ENCODE data around the gene TMEM60. TPM values are rescaled to one million over a fixed set of nuclear protein-coding genes. Genes with fewer than 3 reads are reported as not detected.
"Not testable (repeated sequence)": the region's sequence is repeated elsewhere in the genome, so short reads cannot be mapped to it uniquely, and the experiment has no call there.

The TMEM60 gene
- total RNA-seq, 1 donor from 2014 or later: 16.6 TPM

DNA sequence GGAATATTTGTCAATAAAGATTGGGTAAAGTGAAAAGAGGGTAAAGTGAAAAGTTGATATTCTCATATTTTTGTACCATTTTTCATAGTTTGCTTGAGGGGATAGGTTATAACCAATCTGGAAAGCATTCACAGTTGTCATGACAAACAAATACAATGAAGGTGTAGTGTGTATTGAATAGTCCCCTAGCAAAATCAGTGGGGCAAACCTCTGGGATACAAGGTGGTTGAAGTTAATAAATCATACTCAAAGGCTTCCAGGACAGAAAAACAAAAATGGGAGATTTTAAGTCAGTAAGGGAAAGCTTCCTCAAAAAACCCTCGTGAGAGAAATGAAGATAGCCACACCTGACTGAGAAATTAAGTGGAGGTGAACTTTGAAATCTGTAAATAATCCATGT, 39.7 kb upstream of the TMEM60 start:
- Mint-ChIP-seq H3K36me3 (ENCODE audit: low read depth) (no peaks in the 10 kb centered on the region), H3K4me1 (ENCODE audit: low read depth) (peaks cover 15% of the 10 kb centered on the region), H3K27me3 (ENCODE audit: low read depth) (no peaks in the 10 kb centered on the region), H3K4me3 (ENCODE audit: unreplicated experiment) (no peak overlapping the region), H3K9me3 (ENCODE audit: low read depth) (peaks cover 2% of the 10 kb centered on the region), H3K27ac (ENCODE audit: unreplicated experiment) (no peak overlapping the region)
- no peak for DNase-seq (ENCODE audit: low spot score)
- TF ChIP-seq, protein P1, sequence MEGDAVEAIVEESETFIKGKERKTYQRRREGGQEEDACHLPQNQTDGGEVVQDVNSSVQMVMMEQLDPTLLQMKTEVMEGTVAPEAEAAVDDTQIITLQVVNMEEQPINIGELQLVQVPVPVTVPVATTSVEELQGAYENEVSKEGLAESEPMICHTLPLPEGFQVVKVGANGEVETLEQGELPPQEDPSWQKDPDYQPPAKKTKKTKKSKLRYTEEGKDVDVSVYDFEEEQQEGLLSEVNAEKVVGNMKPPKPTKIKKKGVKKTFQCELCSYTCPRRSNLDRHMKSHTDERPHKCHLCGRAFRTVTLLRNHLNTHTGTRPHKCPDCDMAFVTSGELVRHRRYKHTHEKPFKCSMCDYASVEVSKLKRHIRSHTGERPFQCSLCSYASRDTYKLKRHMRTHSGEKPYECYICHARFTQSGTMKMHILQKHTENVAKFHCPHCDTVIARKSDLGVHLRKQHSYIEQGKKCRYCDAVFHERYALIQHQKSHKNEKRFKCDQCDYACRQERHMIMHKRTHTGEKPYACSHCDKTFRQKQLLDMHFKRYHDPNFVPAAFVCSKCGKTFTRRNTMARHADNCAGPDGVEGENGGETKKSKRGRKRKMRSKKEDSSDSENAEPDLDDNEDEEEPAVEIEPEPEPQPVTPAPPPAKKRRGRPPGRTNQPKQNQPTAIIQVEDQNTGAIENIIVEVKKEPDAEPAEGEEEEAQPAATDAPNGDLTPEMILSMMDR (IDR thresholded peaks at IDR 0.05): no peak

GRCh38 chr7:77837275-77837674, 39.0 kb upstream of the TMEM60 start:
- Mint-ChIP-seq H3K4me1 (ENCODE audit: low read depth) (peaks cover 17% of the 10 kb centered on the region), H3K27me3 (ENCODE audit: low read depth) (no peaks in the 10 kb centered on the region), H3K4me3 (ENCODE audit: unreplicated experiment) (no peak overlapping the region), H3K9me3 (ENCODE audit: low read depth) (peaks cover 2% of the 10 kb centered on the region), H3K36me3 (ENCODE audit: low read depth) (no peaks in the 10 kb centered on the region), H3K27ac (ENCODE audit: unreplicated experiment) (no peak overlapping the region)
- TF ChIP-seq, protein P1 (IDR thresholded peaks at IDR 0.05): no peak
- no peak for DNase-seq (ENCODE audit: low spot score)

DNA sequence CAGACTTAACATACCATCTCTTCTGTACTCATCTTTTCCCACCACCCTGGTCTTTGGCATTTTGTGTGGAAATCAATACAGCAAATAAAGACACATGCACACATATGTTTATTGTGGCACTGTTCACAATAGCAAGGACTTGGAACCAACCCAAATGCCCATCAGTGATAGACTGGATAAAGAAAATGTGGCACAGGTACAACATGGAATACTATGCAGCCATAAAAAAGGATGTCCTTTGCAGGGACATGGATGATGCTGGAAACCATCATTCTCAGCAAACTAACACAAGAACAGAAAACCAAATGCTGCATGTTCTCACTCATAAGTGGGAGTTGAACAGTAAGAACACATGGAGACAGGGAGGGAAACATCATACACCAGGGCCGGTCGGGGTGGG, 38.2 kb upstream of the TMEM60 start:
- not testable (repeated sequence) for H3K27me3 Mint-ChIP-seq (ENCODE audit: low read depth); H3K27ac Mint-ChIP-seq (ENCODE audit: unreplicated experiment); H3K36me3 Mint-ChIP-seq (ENCODE audit: low read depth); DNase-seq (ENCODE audit: low spot score); H3K9me3 Mint-ChIP-seq (ENCODE audit: low read depth); H3K4me3 Mint-ChIP-seq (ENCODE audit: unreplicated experiment)
- peaks cover 17% of the 10 kb centered on the region for H3K4me1 Mint-ChIP-seq (ENCODE audit: low read depth)

- TF ChIP-seq, protein P1 (IDR thresholded peaks at IDR 0.05): no peak
- Mint-ChIP-seq H3K27ac (ENCODE audit: unreplicated experiment) (peak overlapping the region; percentile 28), H3K9me3 (ENCODE audit: low read depth) (peaks cover 2% of the 10 kb centered on the region), H3K4me1 (ENCODE audit: low read depth) (peaks cover 24% of the 10 kb centered on the region), H3K27me3 (ENCODE audit: low read depth) (no peaks in the 10 kb centered on the region), H3K4me3 (ENCODE audit: unreplicated experiment) (no peak overlapping the region), H3K36me3 (ENCODE audit: low read depth) (no peaks in the 10 kb centered on the region)
- DNase-seq (ENCODE audit: low spot score): no peak
These were observed 34.9 kb upstream of the TMEM60 start for GRCh38 chr7:77833136-77833535.

DNA sequence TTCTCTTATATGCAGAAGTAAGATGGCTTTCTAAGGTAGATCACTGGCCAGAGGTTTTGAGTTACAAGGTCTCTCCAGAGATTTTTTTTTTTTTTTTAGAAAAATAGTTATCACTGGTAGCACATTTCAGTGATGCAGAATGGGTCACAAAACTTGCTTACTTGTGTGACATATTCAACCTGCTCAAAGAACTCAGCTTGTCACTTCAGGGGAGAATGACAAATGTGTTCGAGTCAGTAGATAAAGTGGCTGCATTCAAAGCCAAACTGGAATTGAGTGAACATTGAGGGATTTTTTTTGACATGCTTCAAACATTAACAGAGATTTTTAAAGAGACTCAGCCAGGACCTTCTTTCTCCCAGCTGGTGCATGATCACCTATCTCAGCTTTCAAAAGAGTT, 33.7 kb upstream of the TMEM60 start:
- DNase-seq (ENCODE audit: low spot score): no peak
- Mint-ChIP-seq H3K9me3 (ENCODE audit: low read depth) (peaks cover 2% of the 10 kb centered on the region), H3K4me3 (ENCODE audit: unreplicated experiment) (no peak overlapping the region), H3K27me3 (ENCODE audit: low read depth) (no peaks in the 10 kb centered on the region), H3K4me1 (ENCODE audit: low read depth) (peaks cover 24% of the 10 kb centered on the region), H3K36me3 (ENCODE audit: low read depth) (no peaks in the 10 kb centered on the region), H3K27ac (ENCODE audit: unreplicated experiment) (no peak overlapping the region)
- TF ChIP-seq, protein P1 (IDR thresholded peaks at IDR 0.05): no peak

- TF ChIP-seq, protein P1 (IDR thresholded peaks at IDR 0.05): no peak
- no peak for DNase-seq (ENCODE audit: low spot score)
- no peak overlapping the region for H3K4me3 Mint-ChIP-seq (ENCODE audit: unreplicated experiment)
These were observed 33.2 kb upstream of the TMEM60 start for GRCh38 chr7:77831481-77831880.

More at GRCh38 chr7:77831481-77831880, 33.2 kb upstream of the TMEM60 start:
- Mint-ChIP-seq H3K9me3 (ENCODE audit: low read depth) (peaks cover 5% of the 10 kb centered on the region), H3K27ac (ENCODE audit: unreplicated experiment) (no peak overlapping the region), H3K27me3 (ENCODE audit: low read depth) (no peaks in the 10 kb centered on the region), H3K36me3 (ENCODE audit: low read depth) (no peaks in the 10 kb centered on the region), H3K4me1 (ENCODE audit: low read depth) (peaks cover 24% of the 10 kb centered on the region)
